Progenitor cell of endocrine pancreas (in vitro differentiated cells): ENCODE results near the gene UBE2I. TPM values are rescaled to one million over a fixed set of nuclear protein-coding genes. Genes with fewer than 3 reads are reported as not detected.

Source experiments
- DNase-seq: peaks from one replicate; pipeline ENCODE4 v3.0.0; 2021; ENCODE audit warnings: low spot score; ENCODE audit not compliant: unreplicated experiment
- H3K27ac Mint-ChIP-seq: 2 replicates; pipeline ENCODE4 v1.8.0; 2021; ENCODE audit warnings: mild to moderate bottlenecking, moderate library complexity, mixed read lengths
- H3K27me3 Mint-ChIP-seq: 2 replicates; pipeline ENCODE4 v1.8.0; 2021; ENCODE audit warnings: mixed read lengths
- H3K36me3 Mint-ChIP-seq: 2 replicates; pipeline ENCODE4 v1.8.0; 2022; ENCODE audit warnings: mixed read lengths; ENCODE audit not compliant: insufficient read depth
- H3K4me1 Mint-ChIP-seq: 2 replicates; pipeline ENCODE4 v1.8.0; 2021; ENCODE audit warnings: low read depth, mixed read lengths
- H3K4me3 Mint-ChIP-seq: 2 replicates; pipeline ENCODE4 v1.8.0; 2021; ENCODE audit warnings: low read depth, mild to moderate bottlenecking, moderate library complexity, mixed read lengths
- H3K9me3 Mint-ChIP-seq: 2 replicates; pipeline ENCODE4 v1.8.0; 2021; ENCODE audit warnings: low read depth, mixed read lengths
- CTCF ChIP-seq: fragments of 200-600 bp; sonication (generic); IDR thresholded peaks from one replicate; pipeline ENCODE4 v1.5.0; 2021; ENCODE audit warnings: antibody characterized with exemption, mild to moderate bottlenecking; ENCODE audit not compliant: unreplicated experiment
- long read RNA-seq: library from polyadenylated mRNA; unstranded; transcript quantifications from one replicate; pipeline ENCODE4 v2.0.0, GENCODE V29; 2020
- total RNA-seq: library from RNA; stranded (reverse); gene quantifications from 2 replicates; pipeline ENCODE4 v1.2.1, GENCODE V29; 2021

The UBE2I gene
- 211 and 212 TPM in 2 replicates for total RNA-seq
- long read RNA-seq, transcript UBE2I-208 (4 exons, 1,771 nt): minor isoform, 5 of 112 reads
- long read RNA-seq, transcript UBE2I-203 (7 exons, 2,976 nt): major isoform, 96 of 112 reads
- long read RNA-seq, partial matches to known transcripts: 0 of 112 reads
- long read RNA-seq, other reads (novel, unspliced or antisense): 3 of 112 reads

- Mint-ChIP-seq H3K4me3 (peak within 1 kb of the TSS; percentile 100), H3K9me3 (no peaks in the 10 kb centered on the region), H3K27ac (peak within 1 kb of the TSS; percentile 100), H3K36me3 (peaks cover 3% of the 10 kb centered on the region), H3K4me1 (peaks cover 19% of the 10 kb centered on the region), H3K27me3 (no peaks in the 10 kb centered on the region)
- no peak for TF ChIP-seq CTCF
- DNase-seq: peak; percentile 96
Measured at GRCh38 chr16:1308977-1309885, at the start of gene UBE2I. UBE2I (plus strand) TSS chr16:1309636; CDS start chr16:1314031, 4,395 bp downstream.

- Mint-ChIP-seq H3K9me3 (no peaks in the 10 kb centered on the region), H3K27me3 (peaks cover 20% of the 10 kb centered on the region), H3K4me1 (no peaks in the 10 kb centered on the region), H3K27ac (no peak overlapping the region), H3K36me3 (no peaks in the 10 kb centered on the region), H3K4me3 (no peak overlapping the region)
- no peak for TF ChIP-seq CTCF
- no peak for DNase-seq
Measured at GRCh38 chr16:1259760-1260068, 49.7 kb upstream of the UBE2I start.

GRCh38 chr16:1260101-1260680 lies 49.2 kb upstream of the UBE2I start:
- DNase-seq: no peak
- no peak overlapping the region for H3K4me3 Mint-ChIP-seq
- no peaks in the 10 kb centered on the region for H3K9me3 Mint-ChIP-seq
- H3K27ac Mint-ChIP-seq: no peak overlapping the region
- peaks cover 20% of the 10 kb centered on the region for H3K27me3 Mint-ChIP-seq
- no peaks in the 10 kb centered on the region for H3K4me1 Mint-ChIP-seq
- no peaks in the 10 kb centered on the region for H3K36me3 Mint-ChIP-seq
- TF ChIP-seq CTCF: no peak

GRCh38 chr16:1261131-1261892 lies 48.1 kb upstream of the UBE2I start:
- no peak overlapping the region for H3K4me3 Mint-ChIP-seq
- H3K4me1 Mint-ChIP-seq: no peaks in the 10 kb centered on the region
- DNase-seq: no peak
- no peak for TF ChIP-seq CTCF
- no peaks in the 10 kb centered on the region for H3K36me3 Mint-ChIP-seq
- H3K27ac Mint-ChIP-seq: no peak overlapping the region
- H3K27me3 Mint-ChIP-seq: peaks cover 22% of the 10 kb centered on the region
- no peaks in the 10 kb centered on the region for H3K9me3 Mint-ChIP-seq
